Thymus (tissue), 11 donors: ENCODE data around the gene PHLDB3. TPM values are rescaled to one million over a fixed set of nuclear protein-coding genes. Genes with fewer than 3 reads are reported as not detected.

ENCODE experiments used
- DNase-seq, 9 donors: peaks; one replicate each; pipeline ENCODE4 v3.0.0-alpha.2; 2013; ENCODE audit warnings: low spot score in 9 of 9, low read depth in 6 of 9, missing footprints in 1 of 9
- H3K27ac ChIP-seq, 2 donors: one replicate each; pipeline ENCODE4 v1.5.1; 2013; ENCODE audit warnings: control low read depth in 1 of 2, low read depth in 1 of 2, low read length in 1 of 2, mild to moderate bottlenecking in 1 of 2, moderate library complexity in 1 of 2
- H3K27me3 ChIP-seq, 2 donors: one replicate each; pipeline ENCODE4 v1.5.1; 2013; ENCODE audit warnings: low read length in 1 of 2; ENCODE audit not compliant: control insufficient read depth in 2 of 2, insufficient read depth in 1 of 2
- H3K36me3 ChIP-seq, 2 donors: one replicate each; pipeline ENCODE4 v1.5.1; 2013; ENCODE audit warnings: low read length in 1 of 2, mild to moderate bottlenecking in 1 of 2, moderate library complexity in 1 of 2; ENCODE audit not compliant: control insufficient read depth in 2 of 2, insufficient read depth in 2 of 2
- H3K4me1 ChIP-seq, 2 donors: one replicate each; pipeline ENCODE4 v1.5.1; 2013; ENCODE audit warnings: low read length in 2 of 2; ENCODE audit not compliant: control insufficient read depth in 2 of 2, insufficient read depth in 2 of 2
- H3K4me3 ChIP-seq, 2 donors: one replicate each; pipeline ENCODE4 v1.5.1; 2013; ENCODE audit warnings: low read length in 2 of 2, control low read depth in 1 of 2, mild to moderate bottlenecking in 1 of 2
- H3K9me3 ChIP-seq, 2 donors: one replicate each; pipeline ENCODE4 v1.5.1; 2013; ENCODE audit warnings: low read length in 1 of 2, mild to moderate bottlenecking in 1 of 2; ENCODE audit not compliant: control insufficient read depth in 2 of 2, insufficient read depth in 1 of 2
- WGBS: extraction: QIAGEN DNeasy Blood & Tissue Kit; methylation state at CpG from one replicate; pipeline ENCODE4 v1.1.7; 2013; 5-methylcytosine and 5-hydroxymethylcytosine counted together
- polyA plus RNA-seq: library from polyadenylated mRNA; stranded (reverse); fragments of 200-250 nt; gene quantifications from one replicate; pipeline ENCODE4 v1.2.3, GENCODE V29; 2013
- total RNA-seq: library from RNA; stranded (reverse); fragments of 120-200 nt; gene quantifications from one replicate; pipeline ENCODE4 v1.2.4, GENCODE V29; 2013
- donor health status: healthy.

The PHLDB3 gene
- total and polyA plus RNA-seq, 2 donors, result 12.0 to 37.9 TPM

DNA sequence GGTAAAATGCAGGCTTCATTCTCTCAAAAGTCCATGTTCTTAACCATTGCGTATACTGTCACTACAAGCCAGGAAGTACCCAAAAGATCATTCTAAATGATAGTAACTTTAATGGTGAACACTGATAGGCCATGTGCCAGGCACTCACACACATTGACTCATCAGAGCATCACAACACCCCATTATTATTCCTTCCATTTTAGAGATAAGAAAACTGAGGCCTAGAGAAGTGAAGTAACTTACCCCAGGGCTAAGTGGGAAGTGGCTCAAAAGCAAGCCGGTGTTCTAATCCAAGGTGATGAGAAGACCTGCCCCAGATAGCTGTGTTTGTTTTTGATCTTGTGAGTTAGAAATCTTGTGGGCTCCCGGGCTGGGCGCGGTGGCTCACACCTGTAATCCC, 1.4 kb upstream of the PHLDB3 start:
- Histone ChIP-seq H3K36me3 (peaks cover 6 to 32% of the 10 kb centered on the region in 2 donors), H3K4me3 (no peak overlapping the region), H3K9me3 (no peaks in the 10 kb centered on the region), H3K27me3 (no peaks in the 10 kb centered on the region), H3K27ac (no peak overlapping the region), H3K4me1 (peaks cover 9 to 23% of the 10 kb centered on the region in 2 donors)
- no peak for DNase-seq
- WGBS, result 96% methylated on average over 5 of the region's 5 CpGs

DNA sequence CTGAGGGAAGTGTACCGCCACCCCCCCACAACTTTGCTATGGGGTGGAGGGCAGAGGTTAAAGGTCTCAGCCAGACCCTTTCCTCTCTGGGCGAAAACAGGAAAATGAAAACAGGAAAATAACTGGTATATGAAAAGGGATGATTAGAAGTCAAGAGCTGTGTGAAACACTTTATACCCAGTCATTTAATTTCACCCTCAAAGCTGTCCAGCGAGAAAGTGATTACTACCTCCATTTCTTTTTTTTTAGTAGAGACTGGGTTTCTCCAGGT, 575 bp upstream of the PHLDB3 start:
- no peaks in the 10 kb centered on the region for H3K27me3 ChIP-seq
- peaks cover 2 to 27% of the 10 kb centered on the region in 2 donors for H3K36me3 ChIP-seq
- H3K4me1 ChIP-seq, result peaks cover 9 to 23% of the 10 kb centered on the region in 2 donors
- no peak overlapping the region for H3K4me3 ChIP-seq
- no peaks in the 10 kb centered on the region for H3K9me3 ChIP-seq
- WGBS, result 96% methylated on average over 3 of the region's 3 CpGs
- no peak for DNase-seq
- peak overlapping the region in 1 of 2 donors; percentile 86 for H3K27ac ChIP-seq

DNA sequence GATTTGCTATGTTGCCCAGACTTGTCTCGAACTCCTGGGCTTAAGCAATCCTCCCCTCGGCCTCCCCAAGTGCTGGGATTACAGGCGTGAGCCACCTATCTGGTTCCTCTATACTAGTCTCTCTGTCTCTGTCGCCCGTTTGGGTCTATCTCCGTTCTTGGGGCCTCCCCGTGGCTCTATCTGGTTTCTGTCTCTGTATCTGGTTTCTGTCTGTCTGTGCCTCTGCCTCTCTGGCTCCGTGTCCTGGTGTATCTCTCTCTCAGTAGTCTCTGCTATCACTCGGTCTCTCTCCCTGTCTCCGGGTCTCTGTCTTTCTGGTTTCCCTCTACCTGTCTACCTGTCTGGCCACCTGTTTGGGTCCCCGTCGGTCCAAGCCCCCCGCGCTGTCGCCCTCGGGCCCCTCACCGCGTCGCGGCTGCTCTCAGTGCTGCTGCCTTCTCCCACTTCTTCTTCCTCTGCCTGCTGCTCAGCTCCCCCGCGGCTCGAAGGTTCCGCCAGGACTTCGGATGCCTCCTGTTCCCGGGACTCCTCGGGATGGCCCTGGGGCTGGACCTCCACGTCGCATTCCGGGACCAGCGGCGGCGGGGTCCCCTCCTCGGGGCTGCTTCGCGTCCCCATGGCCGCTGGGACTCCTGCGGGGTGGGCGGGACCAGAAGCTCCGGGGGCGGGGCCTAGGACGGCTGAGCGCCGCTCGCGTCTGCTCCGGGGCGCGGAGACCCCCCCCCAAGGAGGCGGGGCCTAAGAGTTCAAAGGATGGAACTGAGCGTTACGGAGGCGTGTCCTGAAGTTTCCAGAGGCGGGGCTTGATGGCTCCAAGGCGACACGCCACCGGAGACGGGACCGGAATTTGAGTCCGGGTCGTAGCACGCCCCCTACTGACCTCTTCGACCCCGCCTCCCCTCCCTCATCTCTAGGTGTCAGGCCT, 783 bp downstream of the PHLDB3 start:
- no peaks in the 10 kb centered on the region for H3K9me3 ChIP-seq
- H3K27me3 ChIP-seq, result no peaks in the 10 kb centered on the region
- DNase-seq, result peak; percentile 90 to 99 (median 97)
- H3K4me1 ChIP-seq, result peaks cover 9 to 23% of the 10 kb centered on the region in 2 donors
- H3K4me3 ChIP-seq, result peak overlapping the region; percentile 77 to 88
- peak overlapping the region; percentile 83 to 86 for H3K27ac ChIP-seq
- WGBS, result 4% methylated on average over 64 of the region's 64 CpGs
- peaks cover 2 to 23% of the 10 kb centered on the region in 2 donors for H3K36me3 ChIP-seq

DNA sequence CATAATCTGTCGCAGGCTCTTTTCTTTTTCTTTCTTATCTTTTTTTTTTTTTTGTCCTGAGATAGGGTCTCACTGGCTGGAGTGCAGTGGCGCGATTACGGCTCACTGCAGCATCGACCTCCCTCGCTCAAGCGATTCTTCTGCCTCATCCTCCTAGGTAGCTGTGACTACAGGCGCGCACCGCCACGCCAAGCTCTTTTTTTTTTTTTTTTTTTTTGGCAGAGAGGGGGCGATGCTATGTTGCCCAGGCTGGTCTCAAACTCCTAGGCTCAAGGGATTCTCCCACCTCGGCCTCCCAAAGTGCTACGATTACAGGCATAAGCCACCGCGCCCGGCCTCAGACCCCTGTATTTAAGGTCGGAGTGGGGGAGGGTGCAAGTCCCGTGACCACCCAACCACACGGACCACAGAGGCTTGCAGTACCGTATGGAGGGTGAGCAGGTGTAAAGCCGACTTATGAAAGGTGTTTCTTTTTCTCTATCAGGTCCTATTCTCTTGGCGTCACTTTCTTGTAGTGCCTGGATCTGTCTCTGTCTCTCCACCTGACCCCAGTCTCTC, 2.0 kb downstream of the PHLDB3 start:
- H3K4me1 ChIP-seq, result peaks cover 9 to 23% of the 10 kb centered on the region in 2 donors
- peaks cover 5 to 18% of the 10 kb centered on the region in 2 donors for H3K36me3 ChIP-seq
- H3K9me3 ChIP-seq, result no peaks in the 10 kb centered on the region
- DNase-seq, result no peak
- H3K4me3 ChIP-seq, result no peak overlapping the region
- no peak overlapping the region for H3K27ac ChIP-seq
- WGBS, result 96% methylated on average over 23 of the region's 23 CpGs
- no peaks in the 10 kb centered on the region for H3K27me3 ChIP-seq

DNA sequence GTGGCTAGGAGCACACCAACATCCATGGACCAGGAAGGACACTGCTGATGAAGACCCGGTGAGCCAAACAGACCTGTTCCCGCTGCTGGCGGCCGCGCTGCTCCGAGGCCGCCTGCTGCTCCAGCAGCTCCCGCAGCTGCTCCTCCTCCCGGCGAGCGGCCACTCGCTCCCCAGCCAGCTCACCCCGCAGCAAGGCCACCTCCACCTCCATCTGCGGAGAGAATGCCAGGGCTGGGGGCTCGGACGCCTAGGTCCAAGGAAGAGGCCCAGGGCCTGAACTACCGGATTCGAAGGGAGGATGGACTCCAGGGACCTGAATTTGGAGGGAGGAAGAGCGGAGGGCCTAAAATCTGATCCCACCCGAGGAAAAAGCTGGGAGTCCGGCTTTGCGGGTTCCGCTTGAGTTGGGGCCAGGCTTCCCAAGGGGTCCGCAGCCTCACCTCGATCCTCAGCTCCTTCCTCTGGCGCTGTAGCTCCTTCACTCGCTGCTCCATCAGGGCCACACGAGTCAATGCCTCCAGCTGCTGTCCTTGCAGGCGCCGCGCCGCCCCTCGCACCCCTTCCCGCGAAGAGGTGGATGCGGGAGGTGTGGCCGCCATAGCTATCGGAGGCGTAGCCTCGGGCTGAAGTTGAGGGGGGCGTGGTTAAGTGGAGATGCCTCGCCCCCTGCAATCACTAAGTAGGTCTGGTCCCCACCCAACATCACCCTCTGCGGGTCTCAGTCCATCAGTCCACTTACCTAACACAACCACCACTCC, 2.7 kb downstream of the PHLDB3 start:
- Histone ChIP-seq H3K4me3 (no peak overlapping the region), H3K4me1 (peaks cover 9 to 23% of the 10 kb centered on the region in 2 donors), H3K27ac (no peak overlapping the region), H3K36me3 (peaks cover 10 to 20% of the 10 kb centered on the region in 2 donors), H3K27me3 (no peaks in the 10 kb centered on the region), H3K9me3 (no peaks in the 10 kb centered on the region)
- WGBS, result 96% methylated on average over 43 of the region's 43 CpGs
- DNase-seq, result no peak

DNA sequence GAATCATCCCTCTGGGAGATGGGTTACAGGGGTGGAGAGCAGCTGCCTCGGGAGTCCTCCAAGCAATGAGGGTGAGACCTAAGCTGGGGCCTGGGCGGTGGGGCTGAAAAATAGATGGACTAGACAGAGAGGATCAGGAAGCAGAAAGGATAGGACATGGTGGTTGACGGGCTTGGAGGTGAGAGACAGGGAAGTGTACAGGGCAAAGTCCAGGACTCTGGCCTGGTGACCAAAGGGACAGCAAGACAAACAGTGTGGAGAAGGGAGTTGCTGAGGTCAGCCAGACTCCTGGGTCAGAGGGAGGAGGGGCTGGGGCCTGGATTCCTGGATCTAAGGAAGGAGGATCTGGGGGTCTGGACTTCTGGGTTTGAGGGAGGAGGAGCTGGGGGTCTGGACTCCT, 5.5 kb downstream of the PHLDB3 start:
- Histone ChIP-seq H3K27me3 (no peaks in the 10 kb centered on the region), H3K4me3 (no peak overlapping the region), H3K27ac (no peak overlapping the region), H3K4me1 (peaks cover 3 to 14% of the 10 kb centered on the region in 2 donors), H3K9me3 (no peaks in the 10 kb centered on the region), H3K36me3 (peaks cover 11 to 33% of the 10 kb centered on the region in 2 donors)
- WGBS, result 95% methylated on average over 3 of the region's 3 CpGs
- DNase-seq, result no peak

DNA sequence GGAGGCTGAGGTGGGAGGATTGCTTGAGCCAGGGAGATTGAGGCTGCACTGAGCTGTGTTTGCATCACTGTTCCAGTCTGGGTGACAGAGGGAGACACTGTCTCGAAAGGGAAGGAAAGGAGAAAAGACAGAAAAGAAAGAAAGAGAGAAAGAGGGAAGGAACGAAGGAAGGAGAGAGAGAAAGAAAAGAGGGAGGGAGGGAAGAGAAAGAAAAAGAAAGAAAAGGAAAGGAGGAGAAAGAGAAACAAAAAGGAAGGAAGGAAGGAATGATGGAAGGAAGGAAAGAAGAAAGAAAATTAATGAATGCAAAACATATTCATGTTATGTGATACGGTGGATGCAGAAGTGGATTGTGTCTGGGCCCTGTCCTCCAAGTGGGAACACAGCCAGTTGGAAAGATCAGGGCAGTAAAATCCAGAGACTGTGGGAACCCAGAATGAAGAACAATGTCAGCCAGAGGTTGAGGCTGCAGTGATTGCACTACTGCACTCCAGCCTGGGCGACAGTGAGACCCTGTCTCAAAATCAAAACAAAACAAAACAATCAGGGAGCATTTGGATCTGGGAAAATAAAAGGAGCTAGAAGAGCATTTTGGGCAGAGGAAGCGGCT, 6.2 kb downstream of the PHLDB3 start:
- no peak overlapping the region for H3K4me3 ChIP-seq
- H3K27me3 ChIP-seq, result no peaks in the 10 kb centered on the region
- H3K9me3 ChIP-seq, result no peaks in the 10 kb centered on the region
- no peak for DNase-seq
- peaks cover under 1 to 10% of the 10 kb centered on the region in 2 donors for H3K4me1 ChIP-seq
- no peak overlapping the region for H3K27ac ChIP-seq
- WGBS, result 98% methylated on average over 5 of the region's 5 CpGs
- H3K36me3 ChIP-seq, result peaks cover 11 to 33% of the 10 kb centered on the region in 2 donors

DNA sequence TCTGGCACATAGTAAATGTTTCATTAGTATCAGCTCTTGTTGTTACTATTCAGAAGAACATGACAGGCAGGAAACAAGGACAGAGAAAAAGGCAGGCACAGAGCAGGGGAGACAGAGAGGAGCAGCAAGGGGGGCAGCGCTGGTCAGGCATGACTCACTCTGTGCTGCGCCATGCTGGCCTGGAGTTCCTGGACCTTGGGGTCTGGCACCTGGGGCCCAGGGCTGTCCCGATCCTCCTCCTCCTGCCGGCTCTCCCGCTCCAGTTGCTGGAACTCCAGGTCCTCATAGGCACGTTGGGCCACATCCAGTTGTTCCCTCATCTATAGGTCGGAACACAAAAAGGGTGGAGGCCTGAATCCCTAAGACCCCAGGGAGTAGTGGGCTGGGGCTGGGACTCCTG, 7.6 kb downstream of the PHLDB3 start:
- Histone ChIP-seq H3K9me3 (no peaks in the 10 kb centered on the region), H3K4me3 (no peak overlapping the region), H3K36me3 (peaks cover 14 to 35% of the 10 kb centered on the region in 2 donors), H3K4me1 (peaks cover 0 to 2% of the 10 kb centered on the region in 2 donors), H3K27me3 (no peaks in the 10 kb centered on the region), H3K27ac (no peak overlapping the region)
- WGBS, result 98% methylated on average over 7 of the region's 7 CpGs
- no peak for DNase-seq
